GM19395 (cell line): Measurements from ENCODE around the gene HM13.
"Not testable (repeated sequence)": the region's sequence is repeated elsewhere in the genome, so short reads cannot be mapped to it uniquely, and the experiment has no call there.

Source experiments
- ATAC-seq: cut with Tn5 transposase; IDR thresholded peaks from one replicate; pipeline ENCODE4 v1.9.1; 2021; ENCODE audit warnings: mild to moderate bottlenecking, moderate library complexity; ENCODE audit not compliant: unreplicated experiment

The HM13 gene

DNA sequence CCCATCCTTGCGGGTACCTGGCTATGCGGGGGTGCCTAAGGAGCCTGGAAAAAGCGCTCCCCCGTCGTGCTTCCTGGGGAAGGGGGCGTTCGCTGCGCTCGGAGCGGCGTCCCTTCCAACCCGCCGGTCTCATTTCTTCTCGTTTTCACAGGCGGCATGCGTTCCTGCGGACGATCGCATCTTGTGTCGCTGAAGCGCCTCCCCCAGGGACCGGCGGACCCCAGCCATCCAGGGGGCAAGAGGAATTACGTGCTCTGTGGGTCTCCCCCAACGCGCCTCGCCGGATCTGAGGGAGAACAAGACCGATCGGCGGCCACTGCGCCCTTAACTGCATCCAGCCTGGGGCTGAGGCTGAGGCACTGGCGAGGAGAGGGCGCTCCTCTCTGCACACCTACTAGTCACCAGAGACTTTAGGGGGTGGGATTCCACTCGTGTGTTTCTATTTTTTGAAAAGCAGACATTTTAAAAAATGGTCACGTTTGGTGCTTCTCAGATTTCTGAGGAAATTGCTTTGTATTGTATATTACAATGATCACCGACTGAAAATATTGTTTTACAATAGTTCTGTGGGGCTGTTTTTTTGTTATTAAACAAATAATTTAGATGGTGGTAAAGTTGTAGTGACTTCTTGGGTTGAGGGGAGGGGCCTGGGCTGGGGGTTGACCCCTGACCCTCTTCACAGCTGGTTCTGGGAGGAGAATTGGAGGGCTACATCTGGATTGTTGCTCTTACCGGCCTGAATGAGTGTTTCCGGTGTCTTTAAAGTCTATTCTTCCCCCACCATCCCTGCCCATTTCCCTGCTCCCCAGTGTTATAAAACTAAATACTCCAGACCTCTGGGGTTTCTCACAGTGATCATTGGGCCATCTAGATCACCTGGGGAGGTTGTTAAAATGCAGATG is 91.9 kb downstream of the HM13 start:
- ATAC-seq = no peak

DNA sequence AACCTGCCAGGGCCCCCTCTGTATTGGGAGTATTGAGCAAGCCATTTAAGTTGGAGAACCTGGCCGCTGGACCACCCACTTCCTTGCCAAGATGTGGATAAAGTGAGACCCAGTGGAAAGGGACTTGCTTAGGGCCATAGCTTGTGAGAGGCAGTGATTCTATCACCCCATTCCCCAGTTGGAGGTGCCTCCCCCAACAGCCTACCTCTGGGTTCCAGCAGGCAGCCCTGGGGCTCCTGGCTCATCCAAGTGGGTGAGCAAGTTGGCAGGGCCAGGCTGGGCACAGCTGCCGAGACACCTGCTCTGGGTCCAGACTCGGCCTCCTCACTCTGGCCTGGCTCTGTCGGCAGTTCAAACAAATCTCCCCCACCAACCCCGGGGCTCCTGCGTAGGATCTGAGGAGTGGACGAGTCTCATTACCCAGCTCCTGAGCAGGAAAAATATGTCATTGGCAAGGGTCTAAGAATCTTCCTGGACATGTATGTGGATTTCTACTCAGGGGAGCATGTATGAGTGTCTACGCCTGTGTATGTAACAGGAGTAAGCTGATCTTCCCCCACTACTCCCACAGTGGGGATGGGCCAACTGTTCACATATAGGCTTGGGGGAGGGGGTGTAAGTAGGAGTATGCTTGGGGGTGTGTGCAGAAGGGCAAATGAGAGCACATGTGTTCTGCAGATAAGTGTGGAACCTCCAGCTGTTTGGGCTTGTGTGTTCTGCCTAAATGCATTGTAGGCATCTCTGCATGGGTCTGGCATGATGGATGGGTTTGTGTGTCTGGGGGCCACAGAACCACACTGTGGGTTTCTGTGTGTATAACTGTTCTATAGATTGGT is 92.8 kb downstream of the HM13 start:
- ATAC-seq = no peak

DNA sequence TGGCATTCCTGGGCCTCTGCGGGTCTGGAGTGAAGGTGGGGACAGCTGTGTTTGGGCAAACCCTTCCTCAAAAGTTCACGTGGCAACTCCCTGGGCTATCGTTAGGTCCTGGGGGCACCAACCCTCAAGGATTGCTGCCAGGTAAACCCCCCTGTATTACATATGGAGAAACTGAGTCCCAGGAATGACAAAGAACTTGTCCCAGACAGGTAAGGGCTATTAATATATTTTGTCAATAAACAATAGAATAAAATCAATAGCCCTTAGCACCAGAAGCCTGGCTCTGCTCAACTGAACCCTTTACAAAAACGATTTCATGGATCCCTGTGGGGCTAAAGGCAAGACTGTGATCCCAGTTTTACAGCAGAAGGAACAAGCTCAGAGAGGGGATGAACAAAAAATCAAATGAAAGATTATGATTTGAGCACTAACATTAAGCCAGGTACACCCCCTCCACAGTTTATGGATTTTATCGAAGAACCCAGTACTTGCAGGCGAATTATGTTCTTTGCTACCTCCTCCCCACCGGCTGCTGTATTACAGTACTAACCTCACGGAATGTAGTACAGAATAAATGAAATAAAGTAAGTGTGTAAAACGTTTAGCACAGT is 93.5 kb downstream of the HM13 start:
- no peak for ATAC-seq

GRCh38 chr20:31608251-31608945 is 94.2 kb downstream of the HM13 start:
- ATAC-seq = no peak

GRCh38 chr20:31612271-31612640 is 98.0 kb downstream of the HM13 start:
- ATAC-seq = not testable (repeated sequence)

DNA sequence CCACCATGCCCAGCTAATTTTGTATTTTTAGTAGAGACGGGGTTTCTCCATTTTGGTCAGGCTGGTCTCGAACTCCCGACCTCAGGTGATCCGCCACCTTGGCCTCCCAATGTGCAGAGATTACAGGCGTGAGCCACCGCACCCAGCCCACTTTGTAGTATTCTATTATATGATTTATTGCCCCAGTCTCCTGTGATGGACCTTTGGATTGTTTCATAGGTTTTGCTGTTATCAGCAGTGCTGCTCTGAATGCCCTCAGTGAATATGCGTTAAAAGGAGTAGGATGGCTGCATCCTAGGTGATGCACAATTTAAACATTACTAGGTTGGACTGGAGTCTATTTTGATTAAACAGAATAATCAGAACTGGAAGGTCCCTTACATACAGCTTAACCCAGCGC is 101.2 kb downstream of the HM13 start:
- ATAC-seq = no peak

DNA sequence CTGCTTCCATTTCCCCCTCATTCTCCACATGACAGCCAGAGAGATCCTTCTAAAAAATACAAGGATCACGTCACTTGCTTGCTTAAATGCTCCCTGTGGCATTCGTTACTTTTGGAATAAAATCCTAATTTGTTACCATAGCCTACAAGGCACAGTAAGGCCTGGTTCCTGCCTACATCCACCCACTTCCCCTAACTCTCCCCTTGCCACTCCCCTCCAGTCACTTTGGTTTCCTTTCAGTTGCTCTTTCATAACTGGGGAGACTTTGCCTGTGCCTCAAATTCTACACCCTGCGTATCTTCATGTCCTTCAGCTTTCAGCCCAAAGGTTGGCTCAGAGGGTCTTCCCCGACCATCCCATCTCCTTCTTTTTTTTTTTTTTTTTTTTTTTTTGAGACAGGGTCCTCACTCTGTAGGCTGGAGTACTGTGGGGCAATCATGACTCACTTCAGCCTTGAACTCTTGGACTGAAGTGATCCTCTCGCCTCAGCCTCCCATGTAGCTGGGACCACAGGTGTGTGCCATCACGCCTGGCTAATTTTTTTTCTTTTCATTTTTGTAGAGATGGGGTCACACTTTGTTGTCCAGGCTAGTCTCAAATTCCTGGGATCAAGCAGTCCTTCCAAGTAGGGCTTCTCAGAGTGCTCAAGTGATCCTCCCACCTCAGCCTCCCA is 103.3 kb downstream of the HM13 start:
- no peak for ATAC-seq
